ENCODE results near the gene PTPRU.

Gene PTPRU

DNA sequence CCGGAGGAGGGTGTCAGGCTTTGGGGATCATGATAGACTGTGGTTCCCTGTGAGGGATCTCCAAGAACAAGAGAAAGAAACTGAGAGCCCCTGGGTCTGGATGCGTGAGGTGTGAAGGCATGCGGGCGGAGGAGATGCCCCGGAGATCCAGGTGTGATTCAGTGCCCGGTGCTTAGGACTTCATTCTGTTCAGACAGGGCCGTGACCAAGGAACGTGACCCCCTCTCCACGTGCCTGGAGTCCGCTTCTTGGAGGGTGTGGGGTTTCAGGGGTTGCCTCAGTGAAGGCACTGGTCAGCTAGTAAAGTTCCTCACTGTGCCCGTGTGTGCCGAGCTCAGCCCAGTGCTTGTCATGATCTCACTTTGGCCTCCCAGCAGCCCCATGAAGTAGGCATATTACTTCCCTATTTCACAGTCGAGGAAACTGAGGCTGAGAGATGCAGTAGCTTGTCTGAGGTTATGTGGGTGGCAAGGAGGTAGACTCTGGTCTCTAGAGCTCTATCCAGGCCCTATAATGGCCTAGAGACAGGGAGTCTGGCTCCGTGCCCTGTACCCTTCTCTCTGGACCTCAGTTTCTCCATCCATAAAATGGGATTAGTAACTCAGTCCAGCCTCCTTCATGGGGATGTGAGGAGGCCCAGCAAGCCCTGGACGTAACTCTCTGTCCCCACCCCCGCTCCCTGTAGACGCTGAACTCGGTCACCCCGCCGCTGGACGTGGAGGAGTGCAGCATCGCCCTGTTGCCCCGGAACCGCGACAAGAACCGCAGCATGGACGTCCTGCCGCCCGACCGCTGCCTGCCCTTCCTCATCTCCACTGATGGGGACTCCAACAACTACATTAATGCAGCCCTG, 81.0 kb downstream of the PTPRU start:
- no peak for DNase-seq (ENCODE audit: low read depth, low spot score)

DNA sequence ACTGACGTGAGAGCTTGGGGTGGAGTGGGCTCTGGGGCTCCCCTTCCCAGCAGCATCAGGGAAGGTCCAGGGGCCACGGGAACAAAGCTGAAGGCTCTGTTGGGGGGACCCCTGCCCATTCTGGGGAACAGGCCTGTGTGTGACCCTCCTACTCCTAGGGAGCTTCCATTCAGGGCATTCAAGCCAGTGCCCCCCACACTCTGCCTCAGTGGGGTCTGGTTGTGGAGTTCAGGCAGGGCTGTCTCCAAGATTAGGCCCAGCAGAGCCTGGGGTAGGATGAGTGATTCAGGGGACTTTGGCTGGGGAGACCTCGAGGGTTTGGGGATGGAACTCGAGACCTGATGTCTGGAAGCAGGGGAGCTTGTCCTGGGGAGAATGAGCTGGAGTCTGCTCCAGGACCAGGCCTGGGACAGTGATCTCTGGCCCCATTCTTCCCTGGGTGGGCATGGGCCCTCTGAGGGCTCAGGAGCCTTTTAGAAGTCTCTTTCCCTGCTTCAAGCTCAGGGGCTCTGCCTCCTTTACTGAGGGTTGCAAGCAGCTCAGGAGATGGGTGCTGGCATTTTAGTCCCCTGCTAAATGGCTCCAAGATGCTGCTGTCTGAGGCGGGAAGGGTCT, 81.7 kb downstream of the PTPRU start:
- no peak for DNase-seq (ENCODE audit: low read depth, low spot score)

DNA sequence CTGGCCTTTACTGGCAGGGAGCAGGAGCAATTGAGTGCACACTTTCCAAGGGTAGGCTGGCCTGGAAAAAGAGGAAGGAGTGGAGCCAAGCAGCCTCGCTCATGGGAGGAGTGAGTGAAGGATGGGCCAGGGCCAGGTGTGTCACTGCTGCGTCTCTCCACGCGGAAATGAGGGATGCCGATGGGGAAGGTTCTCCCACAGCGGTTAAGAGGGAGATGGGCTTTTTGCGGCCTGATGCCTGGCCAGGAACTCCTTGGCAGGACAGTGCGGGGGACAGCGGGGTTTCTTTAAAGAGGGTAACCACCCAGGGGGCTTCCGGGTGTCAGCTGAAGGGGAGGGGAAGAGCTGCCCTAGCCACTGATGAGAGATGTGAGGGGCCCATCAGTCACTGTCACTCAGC, 82.4 kb downstream of the PTPRU start:
- DNase-seq (ENCODE audit: low read depth, low spot score): no peak

DNA sequence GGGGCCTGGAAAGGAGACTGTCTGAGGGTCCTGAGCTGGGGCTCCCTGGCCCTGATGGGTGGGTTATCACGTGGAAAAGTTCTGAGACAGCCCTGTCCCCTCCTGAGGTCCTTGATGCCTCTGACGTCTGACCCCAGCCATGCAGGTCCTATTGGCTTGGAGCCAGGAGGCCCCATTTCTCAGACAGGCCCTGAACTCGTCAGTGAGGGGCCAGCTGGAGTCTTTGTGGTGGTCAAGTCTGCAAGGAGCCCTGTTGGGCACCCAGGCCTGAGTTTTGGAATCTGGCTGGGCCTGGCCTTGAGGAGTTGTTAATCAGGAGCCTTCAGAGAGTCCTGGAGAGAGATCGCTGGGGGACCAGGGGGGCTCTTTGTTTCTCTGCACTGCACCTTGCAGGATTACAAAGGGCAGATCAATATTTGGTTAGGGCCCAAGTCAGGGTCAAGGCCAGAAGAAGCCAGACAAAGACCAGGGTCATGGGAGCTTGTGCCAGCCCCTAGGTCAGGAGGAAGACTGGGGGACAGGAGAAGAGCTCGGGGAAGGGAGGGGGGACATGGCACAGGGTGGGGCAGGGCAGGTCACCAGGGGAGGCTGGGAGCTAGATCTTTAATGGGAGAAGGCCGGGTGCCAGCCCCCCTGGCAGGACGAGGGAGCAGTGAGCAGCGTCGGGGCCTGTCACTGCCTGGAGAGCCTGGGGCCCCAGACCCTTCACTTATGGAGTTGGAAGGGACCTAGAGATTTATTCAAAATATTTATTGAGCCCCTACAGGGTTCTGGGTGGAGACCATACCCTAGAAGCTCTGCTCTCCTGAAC, 83.2 kb downstream of the PTPRU start:
- DNase-seq (ENCODE audit: low read depth, low spot score): no peak

DNA sequence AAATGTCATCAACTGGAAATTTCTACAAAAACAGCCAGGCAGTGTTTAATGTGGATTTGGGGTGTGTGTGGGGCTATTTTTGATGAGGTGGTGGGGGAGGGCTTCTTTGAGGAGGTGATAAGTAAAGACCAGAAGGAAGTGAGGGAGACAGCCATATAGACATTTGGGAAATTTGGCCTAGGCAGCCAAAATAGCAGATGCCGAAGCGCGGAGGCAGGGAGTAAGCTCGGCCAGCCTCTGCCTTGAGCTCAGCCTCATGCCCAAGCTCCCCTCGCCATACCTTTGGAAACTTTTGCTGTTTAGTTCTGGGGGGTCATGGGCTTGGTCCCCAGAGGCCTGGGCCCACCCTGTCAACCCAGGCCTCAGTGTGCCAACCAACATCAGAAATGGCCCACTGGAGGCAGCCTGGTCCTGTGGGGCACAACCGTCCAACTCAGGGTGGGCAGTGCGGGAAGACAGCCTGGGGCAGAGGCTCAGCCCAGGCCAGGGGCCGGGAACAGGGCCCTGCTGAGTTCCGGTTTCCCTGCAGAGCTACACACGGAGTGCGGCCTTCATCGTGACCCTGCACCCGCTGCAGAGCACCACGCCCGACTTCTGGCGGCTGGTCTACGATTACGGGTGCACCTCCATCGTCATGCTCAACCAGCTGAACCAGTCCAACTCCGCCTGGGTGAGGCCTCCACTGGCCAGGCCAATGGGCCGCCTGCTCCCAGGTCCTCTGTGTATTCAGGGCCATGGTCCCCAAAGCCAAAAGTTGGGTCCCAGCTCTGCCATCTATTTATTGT, 84.0 kb downstream of the PTPRU start:
- no peak for DNase-seq (ENCODE audit: low read depth, low spot score)

DNA sequence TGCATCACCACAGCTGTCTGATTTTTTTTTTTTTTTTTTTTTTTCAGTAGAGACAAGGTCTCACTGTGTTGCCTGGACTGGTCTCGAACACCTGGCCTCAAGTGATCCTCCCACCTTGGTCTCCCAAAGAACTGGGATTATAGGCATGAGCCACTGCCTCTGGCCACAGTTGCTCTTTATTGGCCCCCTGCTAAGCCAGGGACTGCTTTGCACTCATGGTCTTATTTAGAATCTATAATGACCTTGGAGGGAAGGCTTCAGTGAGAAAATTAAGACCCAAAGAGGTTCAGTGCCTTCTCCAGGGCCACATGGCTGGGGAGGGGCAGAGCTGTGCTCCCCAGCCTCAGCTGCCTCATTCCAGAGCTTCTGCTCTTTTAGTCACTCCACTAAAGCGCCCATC, 84.9 kb downstream of the PTPRU start:
- no peak for DNase-seq (ENCODE audit: low read depth, low spot score)

DNA sequence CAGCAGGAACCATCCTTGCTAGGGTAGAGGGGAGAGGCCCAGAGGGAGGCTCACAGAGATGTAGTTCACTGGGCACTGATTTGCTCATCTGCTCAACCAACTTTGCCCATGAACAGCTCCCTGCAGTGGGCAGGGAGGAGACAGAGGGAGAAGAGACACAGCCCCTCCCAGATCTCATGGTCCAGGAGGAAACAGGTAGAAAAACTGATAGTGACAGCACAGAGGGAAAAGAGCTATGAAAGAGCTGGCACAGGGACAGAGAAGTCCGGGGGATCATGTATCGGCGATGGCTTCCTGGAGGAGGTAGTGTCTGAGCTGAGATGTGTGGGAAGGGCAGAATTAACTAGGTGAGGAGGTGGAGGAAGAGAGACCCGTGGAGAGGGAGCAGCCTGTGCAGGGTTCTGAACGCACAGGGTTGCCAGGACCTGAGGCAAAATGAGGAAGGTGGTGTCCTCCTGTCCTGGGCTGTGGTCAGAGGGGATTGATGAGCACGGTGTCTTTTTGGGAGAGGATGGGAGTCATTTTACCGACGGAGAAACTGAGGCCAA, 85.9 kb downstream of the PTPRU start:
- DNase-seq (ENCODE audit: low read depth, low spot score): no peak

DNA sequence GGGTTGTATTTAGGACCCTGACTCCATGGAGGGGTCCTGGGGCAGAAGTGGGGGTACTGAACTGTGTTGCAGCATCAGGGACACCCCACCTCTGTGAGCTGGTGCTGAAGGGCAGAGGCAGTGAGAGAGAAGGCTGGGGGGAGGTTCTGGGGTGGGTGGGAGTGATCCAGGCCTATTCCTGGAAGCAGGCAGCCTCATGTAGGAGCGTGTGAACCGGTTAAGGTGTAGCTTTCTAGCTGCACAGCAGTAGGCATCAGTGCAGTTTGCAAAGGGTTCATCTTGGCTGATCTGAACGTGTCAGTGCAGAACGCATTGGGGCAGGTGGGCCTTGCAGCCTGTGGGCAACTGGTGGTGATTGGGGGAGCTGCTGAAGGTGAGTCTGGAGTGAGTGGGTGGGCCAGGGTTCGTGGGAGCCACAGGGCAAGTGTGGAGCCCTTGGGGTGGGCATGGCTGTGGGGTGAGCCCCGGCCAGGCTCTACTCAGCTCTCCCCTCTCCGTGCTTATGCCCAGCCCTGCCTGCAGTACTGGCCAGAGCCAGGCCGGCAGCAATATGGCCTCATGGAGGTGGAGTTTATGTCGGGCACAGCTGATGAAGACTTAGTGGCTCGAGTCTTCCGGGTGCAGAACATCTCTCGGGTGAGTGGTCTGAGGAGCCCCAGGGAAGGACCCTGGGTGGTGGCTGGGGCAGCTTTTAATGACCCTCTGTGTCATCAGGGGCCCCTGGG, 86.7 kb downstream of the PTPRU start:
- DNase-seq (ENCODE audit: low read depth, low spot score): no peak

DNA sequence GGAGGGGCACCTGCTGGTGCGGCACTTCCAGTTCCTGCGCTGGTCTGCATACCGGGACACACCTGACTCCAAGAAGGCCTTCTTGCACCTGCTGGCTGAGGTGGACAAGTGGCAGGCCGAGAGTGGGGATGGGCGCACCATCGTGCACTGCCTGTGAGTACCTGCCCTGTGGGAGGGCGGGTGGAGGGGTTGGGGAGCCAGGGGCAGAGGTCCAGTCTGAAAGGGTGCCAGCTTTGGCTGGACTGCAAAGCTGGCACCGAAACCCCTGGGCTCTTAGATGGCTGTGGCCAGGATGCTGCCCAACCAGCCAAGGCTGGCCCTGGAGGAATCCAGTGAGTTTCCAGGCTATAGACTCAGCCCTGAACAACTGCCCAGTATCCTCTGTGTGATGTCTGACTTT, 87.3 kb downstream of the PTPRU start:
- DNase-seq (ENCODE audit: low read depth, low spot score): no peak

DNA sequence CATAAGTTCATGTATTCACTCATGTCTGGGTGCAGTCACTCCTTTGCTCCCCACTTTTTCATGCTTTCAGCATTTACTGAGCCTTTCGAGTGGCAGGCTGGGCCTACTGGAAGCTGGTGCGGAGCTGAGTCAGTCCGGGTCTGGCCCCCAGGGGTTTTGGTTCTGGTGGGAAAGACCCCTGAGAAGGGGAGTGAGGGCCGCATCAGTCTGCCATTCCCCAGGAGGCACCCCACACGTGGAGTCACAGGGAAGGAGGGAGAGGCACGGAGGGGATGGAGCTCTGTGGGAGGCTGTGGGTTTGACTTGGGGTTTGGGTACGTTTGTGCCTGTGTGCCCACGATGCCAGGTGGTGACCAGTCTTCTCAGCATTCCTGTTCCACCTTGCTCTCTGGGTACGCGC, 87.9 kb downstream of the PTPRU start:
- no peak for DNase-seq (ENCODE audit: low read depth, low spot score)

DNA sequence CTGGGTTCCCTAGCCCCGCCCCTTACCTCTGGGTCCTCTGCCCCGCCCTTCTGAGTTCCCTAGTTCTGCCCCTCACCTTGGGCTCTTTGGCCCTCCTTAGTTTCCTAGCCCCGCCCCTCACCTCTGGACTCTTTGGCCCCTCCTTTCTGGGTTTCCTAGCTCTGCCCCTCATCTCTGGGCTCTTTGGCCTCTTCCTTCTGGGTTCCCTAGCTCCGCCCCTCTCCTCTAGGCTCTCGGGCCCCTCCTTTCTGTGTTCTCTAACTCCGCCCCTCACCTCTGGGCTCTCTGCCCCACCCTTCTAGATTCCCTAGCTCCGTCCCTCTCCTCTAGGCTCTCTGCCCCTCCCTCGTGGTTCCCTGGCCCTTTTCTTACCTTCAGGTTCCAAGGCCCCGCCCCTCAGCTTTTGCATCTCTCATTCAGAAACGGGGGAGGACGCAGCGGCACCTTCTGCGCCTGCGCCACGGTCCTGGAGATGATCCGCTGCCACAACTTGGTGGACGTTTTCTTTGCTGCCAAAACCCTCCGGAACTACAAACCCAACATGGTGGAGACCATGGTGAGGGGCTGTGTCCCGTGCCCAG, 88.5 kb downstream of the PTPRU start:
- DNase-seq (ENCODE audit: low read depth, low spot score): no peak

DNA sequence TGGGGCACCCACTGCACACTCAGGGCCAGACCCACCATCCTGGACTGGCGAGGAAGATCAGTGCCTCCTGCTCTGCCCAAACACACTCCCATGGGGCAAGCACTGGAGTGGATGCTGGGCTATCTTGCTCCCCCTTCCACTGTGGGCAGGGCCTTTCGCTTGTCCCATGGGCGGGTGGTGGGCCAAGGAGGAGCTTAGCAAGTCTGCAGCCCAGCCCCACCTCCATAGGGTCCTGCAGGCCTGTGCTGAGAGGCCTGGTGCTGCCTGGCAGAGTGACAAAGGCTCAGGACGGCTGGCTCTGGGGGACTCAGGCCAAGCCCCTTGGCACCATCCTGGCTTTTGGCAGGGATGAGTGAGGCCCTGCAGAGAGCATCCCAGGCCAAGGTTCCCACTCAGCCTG, 89.4 kb downstream of the PTPRU start:
- DNase-seq (ENCODE audit: low read depth, low spot score): no peak

DNA sequence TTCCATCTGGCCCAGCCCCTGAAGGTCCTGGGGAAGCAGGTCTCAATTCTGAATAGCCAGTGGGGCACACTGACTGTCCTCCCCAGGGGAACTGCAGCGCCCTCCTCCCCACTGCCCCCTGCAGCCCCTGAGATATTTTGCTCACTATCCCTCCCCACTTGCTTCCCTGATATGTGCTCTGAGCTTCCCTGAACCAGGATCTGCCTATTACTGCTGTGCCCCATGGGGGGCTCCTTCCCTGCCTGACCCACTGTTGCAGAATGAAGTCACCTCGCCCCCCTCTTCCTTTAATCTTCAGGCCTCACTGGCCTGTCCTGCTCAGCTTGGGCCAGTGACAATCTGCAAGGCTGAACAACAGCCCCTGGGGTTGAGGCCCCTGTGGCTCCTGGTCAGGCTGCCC, 89.8 kb downstream of the PTPRU start:
- DNase-seq (ENCODE audit: low read depth, low spot score): no peak

DNA sequence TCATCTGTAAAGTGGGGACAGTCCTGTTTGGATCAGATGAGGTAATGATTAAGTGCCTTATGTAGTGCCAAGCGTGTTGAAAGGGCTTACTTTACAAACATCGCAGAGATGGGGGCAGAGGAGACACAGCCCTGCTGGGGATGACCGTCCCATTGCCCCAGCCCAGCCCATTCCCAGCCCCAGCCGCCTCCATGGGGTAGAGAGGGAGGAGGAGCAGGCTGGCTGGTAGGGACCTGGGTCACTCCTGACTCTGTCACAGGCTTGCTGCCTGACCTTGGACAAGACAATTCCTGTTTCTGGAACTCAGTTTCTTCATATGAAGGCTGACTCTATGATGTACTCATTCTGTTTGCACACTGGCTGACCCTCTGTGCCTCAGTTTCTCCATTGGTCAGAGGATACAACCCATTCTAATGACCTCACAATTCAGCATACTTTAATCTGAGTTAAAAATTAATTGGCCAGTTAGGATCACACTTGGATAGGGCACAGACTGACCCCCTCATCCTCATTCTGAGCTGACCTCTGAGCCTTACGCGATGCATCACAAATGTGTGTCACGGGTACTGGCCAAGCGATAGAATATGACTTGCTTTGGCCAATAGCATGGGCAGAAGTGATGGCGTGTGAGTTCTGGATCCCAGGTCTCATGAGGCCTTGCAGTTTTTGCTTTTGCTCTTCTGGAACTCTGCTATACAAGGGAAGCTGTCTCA, 91.1 kb downstream of the PTPRU start:
- DNase-seq (ENCODE audit: low read depth, low spot score): no peak

DNA sequence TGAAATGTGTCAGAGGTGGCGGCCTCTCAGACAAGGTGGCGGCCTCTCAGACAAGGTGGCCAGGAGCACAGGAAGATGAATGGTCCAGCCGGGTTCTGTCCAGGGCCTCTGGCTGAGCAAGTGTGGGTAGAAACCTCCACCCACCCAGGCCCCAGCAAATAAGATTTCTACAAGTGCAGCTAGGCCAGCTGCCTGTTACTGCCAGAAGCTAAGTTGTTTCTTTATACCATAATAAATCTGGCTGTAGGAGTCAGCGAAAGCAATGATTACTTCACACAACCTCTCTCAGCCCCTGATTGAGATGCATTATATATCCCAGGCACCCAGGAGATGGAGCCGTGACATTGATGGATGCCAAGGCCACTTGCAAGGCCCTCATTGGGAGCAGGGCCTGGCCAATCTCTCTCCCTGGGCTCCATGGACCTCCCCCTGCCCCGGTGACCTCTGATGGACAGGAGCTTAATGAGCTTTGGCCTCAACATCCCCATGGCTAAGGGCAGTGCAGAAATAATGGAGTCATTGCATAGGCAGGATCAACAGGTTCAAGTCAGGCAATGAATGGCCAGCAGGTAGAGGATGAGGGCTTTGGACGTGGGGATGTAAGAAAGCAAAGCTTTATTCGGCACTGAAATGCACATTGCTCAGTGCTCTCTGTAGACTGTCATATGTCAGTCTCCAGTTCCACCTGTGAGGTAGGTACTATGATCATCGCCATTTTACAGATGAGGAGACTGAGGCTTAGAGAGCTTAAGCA, 92.9 kb downstream of the PTPRU start:
- DNase-seq (ENCODE audit: low read depth, low spot score): no peak

DNA sequence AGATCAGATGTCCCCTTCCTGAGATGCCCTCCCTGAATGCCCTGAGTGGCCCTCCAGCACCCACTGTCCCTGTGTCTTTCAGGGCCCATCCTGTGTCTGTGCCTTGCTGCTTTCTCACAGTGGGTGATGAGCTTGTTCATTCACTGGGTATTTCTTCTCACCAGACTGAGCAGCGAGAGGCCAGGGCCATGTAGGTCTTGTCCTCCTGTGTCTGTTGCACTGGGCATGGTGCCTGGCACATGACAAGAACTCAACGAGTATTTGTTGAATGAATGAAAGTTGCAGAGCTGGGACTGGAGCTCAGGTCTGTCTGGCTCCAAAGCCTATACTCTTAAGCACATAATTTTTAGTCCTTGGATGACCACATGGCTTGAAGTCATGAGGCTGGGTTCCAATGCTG, 93.8 kb downstream of the PTPRU start:
- DNase-seq (ENCODE audit: low read depth, low spot score): no peak

DNA sequence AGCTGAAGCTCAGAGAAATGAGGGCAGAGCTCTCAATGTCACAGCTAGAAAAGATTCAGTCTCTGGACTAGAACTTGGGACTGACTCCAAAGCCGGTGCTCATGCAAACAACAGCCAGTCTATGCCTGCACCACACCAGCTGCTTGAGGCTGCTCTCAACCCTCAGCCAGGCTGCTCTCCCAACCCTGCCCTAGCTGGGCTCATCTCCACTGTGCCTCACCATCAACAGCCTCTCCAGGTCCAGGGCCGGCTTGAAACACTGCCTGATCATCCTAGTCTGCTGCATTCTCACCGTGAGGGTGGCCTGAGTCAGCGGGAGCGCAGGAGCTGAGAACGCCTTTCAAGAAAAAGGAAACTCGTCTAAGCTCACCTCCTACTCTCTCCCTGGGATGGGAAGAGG, 94.5 kb downstream of the PTPRU start:
- no peak for DNase-seq (ENCODE audit: low read depth, low spot score)

DNA sequence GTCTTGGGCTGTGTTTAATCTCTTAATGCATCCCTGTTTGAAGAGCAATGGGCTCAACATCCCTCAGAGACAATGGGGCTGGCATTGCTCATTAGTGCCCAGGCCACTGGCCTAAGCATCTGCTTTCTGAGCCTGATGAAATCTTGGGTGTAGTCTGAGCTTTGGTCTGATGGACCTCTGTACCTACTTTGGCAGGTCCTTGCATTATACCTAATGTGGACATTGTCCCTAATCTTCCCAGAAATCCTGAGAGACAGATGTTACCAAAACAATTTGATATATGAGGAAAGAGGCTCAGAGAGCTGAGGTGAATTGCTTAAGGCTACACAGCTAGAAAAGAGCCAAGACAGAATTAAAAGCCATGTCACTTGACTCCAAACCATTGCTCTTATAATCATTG, 95.0 kb downstream of the PTPRU start:
- DNase-seq (ENCODE audit: low read depth, low spot score): no peak

DNA sequence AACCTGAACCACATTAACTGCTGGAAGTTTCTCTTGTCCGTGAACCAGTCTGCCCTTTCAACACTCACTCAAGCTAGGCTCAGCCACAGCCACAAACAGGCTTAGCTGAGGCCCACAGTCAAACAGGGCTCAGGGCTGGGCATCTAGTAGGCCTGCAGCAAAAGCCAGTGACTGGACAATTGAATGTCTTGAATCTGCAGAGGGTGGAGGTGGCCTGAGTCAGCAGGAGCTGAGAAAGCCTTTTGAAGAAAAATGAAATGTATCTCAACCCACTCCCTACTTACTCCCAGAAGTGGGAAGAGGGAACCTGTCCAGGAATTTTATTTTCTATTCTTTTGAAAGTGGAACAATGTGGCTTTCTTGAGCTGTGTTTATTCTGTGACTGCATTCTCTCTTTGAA, 95.4 kb downstream of the PTPRU start:
- DNase-seq (ENCODE audit: low read depth, low spot score): no peak
